Measurements from ENCODE around the gene TNFRSF12A.
A peak's percentile ranks its signal among the peaks of the same experiment; 100 is the strongest.

Gene TNFRSF12A

DNA sequence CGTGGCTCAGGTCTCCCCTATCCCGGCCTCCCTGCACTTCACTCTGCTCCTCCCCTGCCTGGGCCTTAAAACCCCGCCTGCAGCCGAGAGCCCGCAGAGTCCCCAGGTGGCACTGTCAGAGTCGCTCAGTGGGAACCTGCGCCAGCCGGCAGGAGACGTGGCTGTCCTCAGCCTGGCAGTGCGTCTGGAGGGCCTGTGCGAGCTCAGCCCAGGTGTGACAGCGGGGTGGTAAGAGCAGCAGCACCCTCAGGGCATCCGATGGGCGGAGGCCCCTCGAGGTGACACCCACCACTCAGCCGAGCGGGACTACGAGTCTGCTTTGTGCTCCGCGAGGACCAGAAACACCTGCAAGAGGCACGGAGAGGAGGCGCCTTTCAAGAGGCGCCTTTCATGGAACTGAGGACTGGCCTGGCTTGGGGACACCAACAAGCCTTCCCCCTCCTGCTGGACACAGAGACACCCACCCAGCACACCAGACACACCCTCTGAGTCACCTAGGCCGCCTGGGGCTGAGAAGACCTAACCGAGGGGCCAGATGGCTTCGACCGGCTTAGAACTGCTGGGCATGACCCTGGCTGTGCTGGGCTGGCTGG, 7.2 kb upstream of the TNFRSF12A start, which contains the start of gene CLDN9:
Gene CLDN9, plus strand, starts transcription at position 96 of the 593 bp plus-strand sequence. Its CDS starts 440 bp downstream, at position 536.
- no peak for DNase-seq

DNA sequence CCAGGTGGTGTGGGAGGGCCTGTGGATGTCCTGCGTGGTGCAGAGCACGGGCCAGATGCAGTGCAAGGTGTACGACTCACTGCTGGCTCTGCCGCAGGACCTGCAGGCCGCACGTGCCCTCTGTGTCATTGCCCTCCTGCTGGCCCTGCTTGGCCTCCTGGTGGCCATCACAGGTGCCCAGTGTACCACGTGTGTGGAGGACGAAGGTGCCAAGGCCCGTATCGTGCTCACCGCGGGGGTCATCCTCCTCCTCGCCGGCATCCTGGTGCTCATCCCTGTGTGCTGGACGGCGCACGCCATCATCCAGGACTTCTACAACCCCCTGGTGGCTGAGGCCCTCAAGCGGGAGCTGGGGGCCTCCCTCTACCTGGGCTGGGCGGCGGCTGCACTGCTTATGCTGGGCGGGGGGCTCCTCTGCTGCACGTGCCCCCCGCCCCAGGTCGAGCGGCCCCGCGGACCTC, 6.6 kb upstream of the TNFRSF12A start:
- no peak for DNase-seq

GRCh38 chr16:3013998-3014690, 6.0 kb upstream of the TNFRSF12A start:
- no peak for DNase-seq

DNA sequence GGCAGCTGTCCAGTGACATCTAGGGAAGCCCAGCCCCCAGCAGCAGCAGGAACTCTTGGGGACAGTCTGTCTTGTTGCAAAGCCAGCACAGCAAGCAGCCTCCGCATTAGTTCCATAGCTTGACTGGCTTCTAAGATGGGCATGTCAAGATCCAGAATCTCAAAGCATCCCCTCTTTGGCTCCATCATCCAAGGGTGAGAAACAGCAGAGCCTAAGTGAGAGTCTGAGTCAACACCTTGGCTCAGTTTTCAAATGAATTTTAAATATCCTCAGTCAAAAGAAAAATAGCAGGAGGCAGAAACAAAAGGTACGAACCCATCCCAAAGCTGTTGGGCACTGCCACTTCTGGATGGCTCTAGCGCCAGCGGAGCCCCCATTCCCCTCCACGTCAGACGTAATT, 5.2 kb upstream of the TNFRSF12A start:
- DNase-seq = no peak

GRCh38 chr16:3015865-3016521, 4.2 kb upstream of the TNFRSF12A start:
- DNase-seq = no peak

- DNase-seq = no peak
Observed at GRCh38 chr16:3017344-3017743, 2.8 kb upstream of the TNFRSF12A start.

DNA sequence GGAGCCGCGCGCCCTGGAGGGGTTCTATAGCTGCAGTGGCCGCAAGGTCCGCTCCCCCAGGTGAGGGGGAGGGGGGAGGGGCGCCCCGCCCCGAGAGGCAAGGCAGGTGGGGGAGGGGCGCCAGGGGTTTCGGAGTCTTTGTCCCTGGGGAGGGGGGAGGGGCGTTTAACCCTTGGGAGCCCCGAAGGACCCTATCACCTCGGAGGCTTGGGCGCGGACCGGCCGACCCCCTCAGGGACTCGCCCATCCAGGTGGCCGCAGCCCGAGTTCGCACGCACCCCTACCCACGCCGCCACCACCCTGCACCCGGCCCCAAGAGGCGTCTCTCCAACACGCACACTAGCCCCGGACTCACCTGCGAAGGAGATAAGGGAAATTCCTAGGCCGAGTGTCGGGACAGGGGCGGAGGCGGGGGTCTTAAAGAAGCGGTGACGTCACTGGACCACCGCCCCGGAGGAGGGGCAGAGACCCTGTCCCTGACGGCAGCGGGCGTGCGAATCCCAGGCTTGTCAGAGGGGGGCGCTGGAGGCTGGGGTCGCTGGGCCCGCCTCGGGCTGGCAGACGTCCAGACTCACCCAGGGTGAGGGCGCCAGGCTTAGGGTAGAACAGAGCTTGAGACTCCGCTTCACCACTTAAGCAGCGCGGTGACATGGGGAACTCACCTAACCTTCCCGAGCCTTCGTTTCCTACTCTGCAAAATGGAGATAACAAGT, 2.2 kb upstream of the TNFRSF12A start, which contains the start of gene CLDN6:
Gene CLDN6, minus strand, starts transcription at position 390 of the 713 bp plus-strand sequence. CDS start 2,162 bp downstream, outside the sequence.
- DNase-seq = no peak

- DNase-seq = no peak
Observed at GRCh38 chr16:3019594-3020246, 448 bp upstream of the TNFRSF12A start.

DNA sequence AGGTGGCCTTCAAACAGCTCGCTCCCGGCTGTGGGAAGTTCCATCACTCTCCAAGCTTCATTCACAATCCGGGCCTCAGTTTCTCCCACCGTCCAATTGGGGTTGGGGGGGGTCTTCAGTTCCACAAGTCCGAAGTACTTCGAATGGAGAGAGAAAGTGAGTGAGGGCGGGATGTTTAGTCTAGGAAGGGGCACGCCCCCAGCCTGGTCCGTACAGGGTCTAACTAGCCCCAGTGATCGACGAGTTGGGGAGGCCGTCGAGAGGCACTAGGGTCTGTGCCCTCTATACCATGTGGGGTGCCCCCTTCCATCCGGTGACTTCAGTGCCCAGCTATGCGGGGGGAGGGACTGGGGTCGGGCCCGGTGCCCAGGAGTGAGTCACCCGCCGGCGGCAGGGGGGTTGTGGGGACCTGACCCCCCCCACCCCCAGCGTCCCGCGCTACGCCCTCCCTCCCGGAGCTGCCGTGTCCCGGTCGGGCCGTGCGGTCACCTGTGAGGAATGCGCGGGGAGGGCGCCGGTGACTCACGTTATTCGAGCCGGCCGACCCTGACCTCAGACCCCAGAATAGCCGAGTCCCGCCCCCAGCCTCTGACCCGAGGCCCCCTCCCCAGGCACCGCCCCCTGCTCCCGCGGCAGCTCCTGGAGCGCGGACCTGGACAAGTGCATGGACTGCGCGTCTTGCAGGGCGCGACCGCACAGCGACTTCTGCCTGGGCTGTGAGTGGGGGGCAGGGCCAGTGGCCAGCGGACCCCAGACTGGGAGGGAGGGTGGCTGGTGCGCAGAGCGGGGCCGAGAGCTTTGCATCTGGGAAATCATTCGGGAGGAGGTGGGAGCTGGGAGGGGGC, 658 bp downstream of the TNFRSF12A start:
- no peak for DNase-seq

- peak; percentile 36 for DNase-seq
Observed at GRCh38 chr16:3021449-3022207, 1.5 kb downstream of the TNFRSF12A start.

DNA sequence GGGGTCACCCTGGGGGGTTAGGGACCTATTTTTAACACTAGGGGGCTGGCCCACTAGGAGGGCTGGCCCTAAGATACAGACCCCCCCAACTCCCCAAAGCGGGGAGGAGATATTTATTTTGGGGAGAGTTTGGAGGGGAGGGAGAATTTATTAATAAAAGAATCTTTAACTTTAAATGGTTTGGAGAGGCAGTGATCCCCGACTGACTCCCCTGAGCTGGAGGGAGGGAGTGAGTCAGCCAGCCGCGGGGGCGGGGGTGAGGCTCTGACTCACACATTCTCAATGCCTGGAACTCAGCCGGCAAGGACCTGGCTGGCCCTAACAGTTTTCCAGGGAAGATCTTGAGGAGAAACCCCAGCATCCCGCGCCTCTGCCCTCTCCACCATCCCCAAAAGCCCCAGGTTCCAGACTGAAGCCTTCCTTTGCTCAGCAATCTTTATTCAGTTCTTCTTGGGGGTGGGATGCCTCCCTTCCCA, 2.1 kb downstream of the TNFRSF12A start:
- DNase-seq = no peak

DNA sequence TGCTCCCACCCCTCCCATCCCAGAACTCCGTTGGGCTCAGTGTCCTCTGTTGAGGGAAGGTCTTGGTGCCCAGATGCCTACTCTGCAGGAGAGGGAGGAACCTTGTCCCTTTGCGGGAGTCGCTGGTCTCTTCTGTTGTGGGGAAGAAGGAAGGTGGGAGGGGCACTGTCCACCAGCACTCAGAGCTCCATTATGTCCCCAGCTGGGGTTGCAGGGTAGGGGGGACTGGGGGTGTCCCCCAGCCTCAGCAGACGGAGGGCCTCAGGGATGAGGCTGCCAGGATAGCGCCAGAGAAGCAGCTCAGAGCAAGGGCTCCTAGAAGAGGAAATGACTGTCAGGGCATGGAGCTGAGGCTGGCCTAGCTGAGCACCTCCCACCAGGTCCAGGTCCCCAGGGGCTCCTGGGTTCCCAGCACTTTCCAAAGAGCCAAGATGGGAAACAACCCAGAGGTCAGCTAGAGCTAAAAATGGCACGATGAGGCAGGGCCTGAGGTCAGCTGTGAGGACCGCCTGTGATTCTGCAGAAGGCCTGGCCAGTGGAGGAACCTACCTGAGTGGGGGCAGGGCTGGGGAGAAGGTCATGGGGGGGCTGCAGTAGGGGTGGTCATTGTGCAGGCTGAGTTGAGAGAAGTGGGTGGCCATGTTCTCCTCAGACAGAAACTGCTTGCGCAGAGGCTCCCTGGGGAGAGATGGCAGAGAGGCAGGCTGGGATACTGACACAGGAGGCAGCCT, 2.7 kb downstream of the TNFRSF12A start:
- DNase-seq = no peak

DNA sequence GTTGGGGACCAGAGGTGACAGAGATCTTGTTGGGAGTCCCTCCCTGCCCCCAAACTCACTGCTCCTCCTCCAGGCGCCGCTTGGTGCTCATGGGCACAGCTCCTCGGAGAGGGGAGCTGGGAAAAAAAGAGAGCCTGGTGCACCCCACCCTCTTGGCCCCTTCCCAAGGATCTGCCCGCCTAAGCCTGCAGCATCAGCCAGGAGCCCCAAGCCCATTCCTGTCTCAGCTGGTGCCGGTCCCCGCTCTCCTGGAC, 3.2 kb downstream of the TNFRSF12A start:
- no peak for DNase-seq

DNA sequence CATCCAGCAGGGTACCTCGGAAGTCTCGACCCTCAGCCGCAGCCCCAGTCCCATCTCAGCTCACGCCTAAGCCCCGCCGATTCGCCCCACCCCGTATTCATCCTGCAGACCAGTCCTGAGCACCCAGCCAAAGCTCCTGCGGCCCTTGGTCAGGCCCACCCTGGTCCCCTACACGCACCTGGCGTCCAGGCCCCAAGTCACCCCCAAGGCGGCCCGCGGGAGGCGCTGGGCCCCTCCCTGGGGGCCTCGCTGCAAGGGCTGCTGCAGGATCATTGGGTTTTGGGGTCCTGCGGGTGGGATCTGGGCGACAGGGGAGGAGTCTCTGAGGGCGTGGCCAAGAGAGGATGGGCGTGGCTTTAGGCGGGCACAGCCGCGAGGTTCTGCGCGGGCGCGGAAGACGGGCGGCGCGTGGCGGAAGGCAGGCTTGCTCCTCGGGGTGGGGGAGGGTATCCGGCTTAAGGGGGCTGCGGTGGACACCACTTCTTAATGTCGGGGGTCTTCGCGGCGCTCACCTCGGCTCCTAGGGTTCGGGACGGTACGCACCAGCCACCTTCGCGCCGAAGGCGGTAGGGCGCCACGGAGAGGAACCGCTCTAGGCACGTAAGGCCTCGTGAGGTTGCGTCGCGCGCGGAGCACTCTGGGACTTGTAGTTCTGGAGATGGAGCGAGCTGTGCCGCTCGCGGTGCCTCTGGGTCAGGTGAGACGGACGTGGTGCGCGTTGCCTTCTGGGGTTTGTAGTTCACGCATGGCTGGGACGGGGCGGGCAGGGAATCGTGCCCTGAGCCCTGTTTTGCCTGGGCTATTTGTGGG, 3.7 kb downstream of the TNFRSF12A start, which contains the start of the genes HCFC1R1 and THOC6:
Gene HCFC1R1, minus strand, starts transcription at position 274 of the 810 bp plus-strand sequence. Its CDS starts 1 bp downstream, at position 273.
Gene THOC6, plus strand, starts transcription at position 367 of the 810 bp plus-strand sequence. Its CDS starts 292 bp downstream, at position 659.
- peak; percentile 88 for DNase-seq

GRCh38 chr16:3025032-3026002, 5.1 kb downstream of the TNFRSF12A start:
- no peak for DNase-seq

- no peak for DNase-seq
Observed at GRCh38 chr16:3026003-3026378, 5.8 kb downstream of the TNFRSF12A start.

DNA sequence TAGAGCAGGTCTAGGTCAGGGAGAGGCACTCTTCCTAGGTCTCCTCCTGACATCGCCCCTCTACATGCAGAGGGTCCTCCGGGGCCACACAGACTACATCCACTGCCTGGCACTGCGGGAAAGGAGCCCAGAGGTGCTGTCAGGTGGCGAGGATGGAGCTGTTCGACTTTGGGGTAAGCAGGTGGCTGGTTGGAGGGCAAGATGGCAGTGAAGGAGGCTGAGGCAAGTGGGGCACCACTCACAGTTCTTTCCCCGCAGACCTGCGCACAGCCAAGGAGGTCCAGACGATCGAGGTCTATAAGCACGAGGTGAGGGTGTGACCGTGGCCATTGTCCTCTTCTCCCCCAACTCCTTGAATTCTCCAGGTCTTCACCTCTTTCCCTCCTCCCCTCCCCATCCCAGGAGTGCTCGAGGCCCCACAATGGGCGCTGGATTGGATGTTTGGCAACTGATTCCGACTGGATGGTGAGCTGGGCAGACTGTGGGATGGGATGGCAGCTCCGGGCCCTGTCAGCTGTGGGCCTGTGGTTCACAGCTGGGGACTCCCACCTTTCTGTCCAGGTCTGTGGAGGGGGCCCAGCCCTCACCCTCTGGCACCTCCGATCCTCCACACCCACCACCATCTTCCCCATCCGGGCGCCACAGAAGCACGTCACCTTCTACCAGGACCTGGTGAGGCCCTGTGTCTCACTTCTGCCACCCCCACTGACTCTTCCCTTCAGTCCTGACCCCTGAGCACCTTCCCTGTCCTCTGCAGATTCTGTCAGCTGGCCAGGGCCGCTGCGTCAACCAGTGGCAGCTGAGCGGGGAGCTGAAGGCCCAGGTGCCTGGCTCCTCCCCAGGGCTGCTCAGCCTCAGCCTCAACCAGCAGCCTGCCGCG, 6.7 kb downstream of the TNFRSF12A start:
- no peak for DNase-seq
